Vagina (tissue), 2 donors: ENCODE results near the gene CREB3L1. TPM values are rescaled to one million over a fixed set of nuclear protein-coding genes. Genes with fewer than 3 reads are reported as not detected.
A peak's percentile ranks its signal among the peaks of the same experiment; 100 is the strongest.

ENCODE experiments used
- DNase-seq, 2 donors: peaks; one replicate each; pipeline ENCODE4 v3.0.0-alpha.2; 2017; ENCODE audit errors: extremely low spot score in 2 of 2
- H3K27ac ChIP-seq: fragments of 200-600 bp; sonication (generic); one replicate; pipeline ENCODE4 v1.5.1; 2019
- H3K27me3 ChIP-seq: fragments of 200-600 bp; sonication (generic); one replicate; pipeline ENCODE4 v1.5.1; 2019
- H3K36me3 ChIP-seq, 2 donors: fragments of 200-600 bp; sonication (generic); one replicate each; pipeline ENCODE4 v1.5.1; 2017 to 2019
- H3K4me1 ChIP-seq: fragments of 200-600 bp; sonication (generic); one replicate; pipeline ENCODE4 v1.5.1; 2019
- H3K4me3 ChIP-seq, 2 donors: fragments of 200-600 bp; sonication (generic); 1 replicate in 1 of 2; 2 replicates in 1 of 2; pipeline ENCODE4 v1.5.1; 2016 to 2019
- H3K9me3 ChIP-seq: fragments of 200-600 bp; sonication (generic); one replicate; pipeline ENCODE4 v1.5.1; 2019
- POLR2A ChIP-seq, 2 donors: fragments of 450-650 bp; IDR thresholded peaks; one replicate each; pipeline ENCODE4 v1.6.1; 2017; ENCODE audit warnings: antibody characterized with exemption in 2 of 2, mild to moderate bottlenecking in 2 of 2, moderate library complexity in 2 of 2
- POLR2AphosphoS5 ChIP-seq, 2 donors: sonication (generic); formaldehyde crosslinking; IDR thresholded peaks; one replicate each; pipeline ENCODE4 v1.9.0; 2017; ENCODE audit warnings: antibody characterized with exemption in 2 of 2, mild to moderate bottlenecking in 2 of 2, low read depth in 1 of 2; ENCODE audit not compliant: insufficient read depth in 1 of 2
- intact Hi-C: fragments of 100-400 bp; cut with DNase I; formaldehyde crosslinking; loops from one replicate; pipeline ENCODE4 v1.15.1; 2023
- total RNA-seq: library from RNA; depleted of rRNA; stranded (reverse); fragments of >200 nt; gene quantifications from one replicate; pipeline ENCODE4 v1.2.3, GENCODE V29; 2016
- TF ChIP-seq, protein P1 (sequence below), 3 experiments: fragments of 450-650 bp in 2 of 3; fragments of 200-600 bp in 1 of 3; sonication (generic) in 1 of 3; IDR thresholded peaks; one replicate each; pipeline ENCODE4 v1.5.1; 2017 to 2019; ENCODE audit warnings: antibody characterized with exemption in 3 of 3, mild to moderate bottlenecking in 2 of 3, moderate library complexity in 2 of 3

CREB3L1 gene
- total RNA-seq, 1 donor from 2014 or later: 11.8 TPM

DNA sequence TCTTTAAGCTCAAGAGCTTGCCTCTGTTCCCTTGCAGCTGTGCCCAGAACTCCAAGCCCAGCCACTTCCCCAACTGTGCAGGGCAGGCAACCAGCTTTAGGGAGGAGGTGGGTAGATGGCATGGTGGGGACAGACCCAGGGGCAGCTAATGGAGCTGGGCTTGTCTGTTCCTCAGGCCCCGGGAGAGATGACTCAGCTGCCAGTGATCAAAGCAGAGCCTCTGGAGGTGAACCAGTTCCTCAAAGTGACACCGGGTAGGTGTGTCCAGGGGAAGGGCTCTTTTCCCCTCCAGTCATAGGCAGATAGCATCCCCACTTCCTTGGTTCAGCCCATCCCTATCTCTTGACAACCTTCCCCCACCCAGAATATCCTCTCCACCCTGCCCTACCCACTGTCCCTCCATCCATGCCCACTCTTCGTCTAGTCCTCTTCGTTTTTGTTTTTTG, 32.4 kb downstream of the CREB3L1 start:
- Histone ChIP-seq H3K9me3 (no peaks in the 10 kb centered on the region), H3K27me3 (no peaks in the 10 kb centered on the region), H3K4me3 (no peak overlapping the region), H3K36me3 (peaks cover 0 to 6% of the 10 kb centered on the region in 2 donors), H3K27ac (no peak overlapping the region), H3K4me1 (no peaks in the 10 kb centered on the region)
- intact Hi-C loops: loop anchor here (2.0 kb wide), 1 partner anchor 71 kb away; no protein-coding TSS in a partner anchor
- no peak for TF ChIP-seq POLR2A (IDR thresholded peaks at IDR 0.05)
- TF ChIP-seq, protein P1, sequence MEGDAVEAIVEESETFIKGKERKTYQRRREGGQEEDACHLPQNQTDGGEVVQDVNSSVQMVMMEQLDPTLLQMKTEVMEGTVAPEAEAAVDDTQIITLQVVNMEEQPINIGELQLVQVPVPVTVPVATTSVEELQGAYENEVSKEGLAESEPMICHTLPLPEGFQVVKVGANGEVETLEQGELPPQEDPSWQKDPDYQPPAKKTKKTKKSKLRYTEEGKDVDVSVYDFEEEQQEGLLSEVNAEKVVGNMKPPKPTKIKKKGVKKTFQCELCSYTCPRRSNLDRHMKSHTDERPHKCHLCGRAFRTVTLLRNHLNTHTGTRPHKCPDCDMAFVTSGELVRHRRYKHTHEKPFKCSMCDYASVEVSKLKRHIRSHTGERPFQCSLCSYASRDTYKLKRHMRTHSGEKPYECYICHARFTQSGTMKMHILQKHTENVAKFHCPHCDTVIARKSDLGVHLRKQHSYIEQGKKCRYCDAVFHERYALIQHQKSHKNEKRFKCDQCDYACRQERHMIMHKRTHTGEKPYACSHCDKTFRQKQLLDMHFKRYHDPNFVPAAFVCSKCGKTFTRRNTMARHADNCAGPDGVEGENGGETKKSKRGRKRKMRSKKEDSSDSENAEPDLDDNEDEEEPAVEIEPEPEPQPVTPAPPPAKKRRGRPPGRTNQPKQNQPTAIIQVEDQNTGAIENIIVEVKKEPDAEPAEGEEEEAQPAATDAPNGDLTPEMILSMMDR (IDR thresholded peaks at IDR 0.05): no peak
- TF ChIP-seq POLR2AphosphoS5 (IDR thresholded peaks at IDR 0.05; ENCODE audit: insufficient read depth in 1 of 2, low read depth in 1 of 2): no peak
- DNase-seq: no peak

DNA sequence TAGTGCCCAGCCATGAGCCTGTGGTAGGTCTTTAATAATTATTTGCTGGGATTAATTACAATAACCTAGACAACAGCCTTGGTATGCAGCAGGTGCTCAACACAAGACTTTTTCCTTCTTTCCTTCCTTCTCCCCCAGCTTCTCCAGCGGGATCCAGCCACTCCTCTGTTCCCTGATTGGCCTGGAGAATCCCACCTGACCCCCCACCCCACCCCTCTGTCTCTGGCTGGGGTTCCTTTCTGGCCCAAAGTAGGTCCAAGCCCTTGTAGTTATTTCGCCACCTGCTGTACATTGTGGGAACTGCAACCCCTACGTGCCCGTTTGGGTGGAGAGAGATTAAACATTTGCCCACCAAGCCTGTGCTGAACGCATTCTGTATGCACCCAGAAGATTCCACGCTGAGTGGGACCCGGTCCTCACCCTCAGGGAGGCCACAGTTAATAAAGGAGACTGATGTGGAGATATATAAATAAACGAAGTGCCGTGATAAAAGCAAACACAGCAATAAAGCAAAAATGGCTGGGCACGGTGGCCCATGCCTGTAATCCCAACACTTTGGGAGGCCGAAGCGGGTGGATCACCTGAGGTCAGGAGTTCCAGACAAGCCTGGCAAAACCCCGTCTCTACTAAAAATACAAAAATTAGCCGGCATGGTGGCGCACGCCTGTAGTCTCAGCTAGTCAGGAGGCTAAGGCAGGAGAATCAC, 37.7 kb downstream of the CREB3L1 start:
- Histone ChIP-seq H3K9me3 (no peaks in the 10 kb centered on the region), H3K27ac (no peak overlapping the region), H3K36me3 (peaks cover 0 to 15% of the 10 kb centered on the region in 2 donors), H3K4me3 (no peak overlapping the region), H3K4me1 (no peaks in the 10 kb centered on the region), H3K27me3 (no peaks in the 10 kb centered on the region)
- intact Hi-C loops: no loop called here
- TF ChIP-seq, protein P1 (IDR thresholded peaks at IDR 0.05): peak; percentile 53 to 89 (median 82)
- TF ChIP-seq POLR2AphosphoS5 (IDR thresholded peaks at IDR 0.05; ENCODE audit: insufficient read depth in 1 of 2, low read depth in 1 of 2): no peak
- TF ChIP-seq POLR2A (IDR thresholded peaks at IDR 0.05): no peak
- DNase-seq: no peak

DNA sequence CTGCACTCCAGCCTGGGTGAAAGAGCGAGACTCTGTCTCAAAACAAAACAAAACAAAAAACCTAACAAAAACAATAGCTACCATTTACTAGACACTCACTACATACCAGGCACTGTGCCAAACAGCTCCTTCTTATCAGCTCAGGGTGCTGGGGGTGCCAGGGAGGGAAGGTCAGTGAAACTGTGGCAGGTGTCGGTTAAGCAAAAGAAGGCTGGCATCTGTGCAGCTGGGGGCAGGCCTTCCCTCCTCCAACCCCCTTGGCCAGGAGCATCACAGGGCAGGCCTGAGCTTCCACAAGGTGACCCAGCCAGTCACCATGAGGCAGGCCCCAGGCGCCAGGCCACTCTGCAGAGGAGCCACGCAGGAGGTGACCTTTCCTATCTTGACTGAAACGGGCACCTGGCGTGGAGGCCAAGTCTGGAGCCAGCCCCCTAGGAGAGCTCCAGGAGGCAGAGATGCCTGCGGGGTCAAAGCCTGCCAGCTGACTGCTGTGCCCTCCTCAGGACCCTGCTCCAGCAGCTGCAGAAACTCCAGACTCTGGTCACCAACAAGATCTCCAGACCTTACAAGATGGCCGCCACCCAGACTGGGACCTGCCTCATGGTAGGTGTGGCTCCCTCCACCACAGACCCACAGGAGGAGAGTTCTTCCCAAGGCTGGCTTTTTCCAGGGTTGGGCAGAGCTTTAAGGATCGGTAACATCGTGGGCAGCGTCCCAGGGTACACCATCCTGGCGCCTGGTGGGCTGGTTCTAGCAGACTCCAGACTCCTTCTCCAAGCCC, 38.5 kb downstream of the CREB3L1 start:
- Histone ChIP-seq H3K27ac (no peak overlapping the region), H3K9me3 (no peaks in the 10 kb centered on the region), H3K27me3 (no peaks in the 10 kb centered on the region), H3K36me3 (peaks cover 0 to 15% of the 10 kb centered on the region in 2 donors), H3K4me3 (no peak overlapping the region), H3K4me1 (no peaks in the 10 kb centered on the region)
- TF ChIP-seq POLR2AphosphoS5 (IDR thresholded peaks at IDR 0.05; ENCODE audit: insufficient read depth in 1 of 2, low read depth in 1 of 2) (no peak), POLR2A (IDR thresholded peaks at IDR 0.05) (no peak)
- TF ChIP-seq, protein P1 (IDR thresholded peaks at IDR 0.05): no peak
- intact Hi-C loops: no loop called here
- no peak for DNase-seq

DNA sequence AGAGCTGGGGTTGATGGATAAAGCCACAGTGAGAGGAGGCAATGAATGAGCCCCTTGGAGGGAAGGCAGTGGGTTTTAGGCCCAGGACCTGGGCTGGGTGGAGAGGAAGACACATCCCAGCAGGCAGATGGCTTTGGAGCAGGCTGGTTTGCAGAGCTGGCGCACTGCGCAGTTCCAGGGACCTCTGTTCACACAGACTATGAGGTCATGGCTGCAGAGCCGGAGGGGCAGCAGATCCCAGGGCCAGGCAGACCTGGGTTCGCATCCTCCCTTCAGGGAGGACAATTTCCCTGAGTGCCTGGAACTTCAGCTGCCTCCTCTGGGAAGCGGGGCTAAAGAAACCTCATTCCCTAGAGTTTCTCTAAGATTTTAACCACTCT, 41.6 kb downstream of the CREB3L1 start:
- Histone ChIP-seq H3K36me3 (peaks cover 0 to 9% of the 10 kb centered on the region in 2 donors), H3K27me3 (no peaks in the 10 kb centered on the region), H3K4me1 (no peaks in the 10 kb centered on the region), H3K9me3 (no peaks in the 10 kb centered on the region), H3K4me3 (no peak overlapping the region), H3K27ac (no peak overlapping the region)
- DNase-seq: no peak
- no peak for TF ChIP-seq POLR2A (IDR thresholded peaks at IDR 0.05)
- TF ChIP-seq, protein P1 (IDR thresholded peaks at IDR 0.05): no peak
- TF ChIP-seq POLR2AphosphoS5 (IDR thresholded peaks at IDR 0.05; ENCODE audit: insufficient read depth in 1 of 2, low read depth in 1 of 2): no peak
- intact Hi-C loops: no loop called here
